Stimulated activated CD4-positive, alpha-beta T cell treated with anti-CD3 and anti-CD28 coated beads, Interleukin-15, amount 100 ng/mL, for 24 hours (primary cell): ENCODE measurements around the gene CCAR1.
"Not testable (repeated sequence)": the region's sequence is repeated elsewhere in the genome, so short reads cannot be mapped to it uniquely, and the experiment has no call there.

Experiments
- DNase-seq: peaks from one replicate; pipeline ENCODE4 v3.0.0-alpha.2; 2020

Gene CCAR1

GRCh38 chr10:68829952-68830351, 108.9 kb downstream of the CCAR1 start:
- DNase-seq: no peak

DNA sequence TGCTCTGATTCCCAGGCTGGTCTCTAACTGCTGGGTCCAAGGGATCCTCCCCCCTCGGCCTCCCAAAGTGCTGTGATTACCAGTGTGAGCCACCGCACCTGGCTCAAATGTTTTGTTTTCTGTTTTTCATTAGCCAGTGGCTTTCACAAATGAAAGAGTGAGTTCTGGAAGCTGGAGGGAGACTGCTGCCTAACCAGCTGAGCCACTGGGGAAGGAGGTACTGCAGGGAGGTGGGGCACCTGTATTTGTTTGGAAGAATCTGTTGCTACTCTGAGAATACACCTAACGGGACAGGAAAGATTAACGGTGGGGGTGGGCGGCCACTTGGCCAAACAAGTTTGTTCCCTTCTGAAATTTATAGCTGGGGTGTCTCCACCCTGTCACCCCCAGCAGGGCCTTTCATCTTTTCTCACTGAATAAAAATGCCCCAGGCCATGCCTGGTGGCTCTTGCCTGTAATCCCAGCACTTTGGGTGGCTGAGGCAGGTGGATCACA, 111.0 kb downstream of the CCAR1 start:
- DNase-seq: no peak

- DNase-seq: no peak
Observed at GRCh38 chr10:68832601-68833000, 111.6 kb downstream of the CCAR1 start.

DNA sequence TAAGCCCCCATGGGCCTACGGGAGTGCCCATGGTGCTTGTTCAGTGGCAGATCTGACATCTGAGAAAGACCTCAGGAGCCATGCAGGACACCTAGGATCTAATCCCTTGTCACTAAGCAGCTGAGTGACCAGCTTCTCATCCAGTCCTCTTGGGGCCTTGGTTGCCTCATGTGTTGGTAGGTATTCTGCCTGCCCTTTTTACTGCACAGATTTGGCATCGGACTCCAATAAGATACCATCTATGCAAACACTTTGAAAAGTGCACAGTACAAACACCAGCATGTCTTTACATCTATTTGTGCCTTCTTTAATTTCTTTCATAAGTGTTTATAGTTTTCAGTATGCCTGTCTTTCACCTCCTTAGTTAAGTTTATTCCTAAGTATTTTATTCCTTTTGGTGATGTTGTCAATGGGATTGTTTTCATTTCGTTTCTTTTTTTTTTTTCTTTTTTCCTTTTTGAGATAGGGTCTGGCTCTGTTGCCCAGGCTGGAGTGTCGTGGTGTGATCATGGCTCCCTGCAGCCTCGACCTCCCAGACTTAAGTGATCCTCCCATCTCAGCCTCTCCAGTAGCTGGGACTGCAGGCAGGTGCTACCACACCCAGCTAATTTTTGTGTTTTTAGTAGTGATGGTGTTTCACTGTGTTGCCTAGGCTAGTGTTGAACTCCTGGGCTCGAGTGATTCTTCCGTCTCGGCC, 116.7 kb downstream of the CCAR1 start:
- DNase-seq: no peak

- DNase-seq: not testable (repeated sequence)
Observed at GRCh38 chr10:68840650-68841049, 119.6 kb downstream of the CCAR1 start.
